SK-N-SH (cell line): ENCODE measurements around the gene TMPRSS11F.

Experiments
- CTCF ChIP-seq: fragments of 200-600 bp; sonication (generic); IDR thresholded peaks from 2 replicates; pipeline ENCODE4 v1.6.1; 2017; ENCODE audit warnings: antibody characterized with exemption, mild to moderate bottlenecking, moderate library complexity
- EP300 ChIP-seq, 2 experiments: IDR thresholded peaks; 2 replicates each; pipeline versions ENCODE4 v1.4.0 to v1.6.1; 2012; ENCODE audit warnings: borderline replicate concordance in 1 of 2, low read depth in 1 of 2, low read length in 1 of 2
- EZH2phosphoT487 ChIP-seq: fragments of 200-600 bp; sonication (generic); IDR thresholded peaks from 2 replicates; pipeline ENCODE4 v1.6.1; 2017; ENCODE audit warnings: low read depth, mixed run types, mild to moderate bottlenecking, antibody characterized with exemption, moderate library complexity, borderline replicate concordance
- MEF2A ChIP-seq: IDR thresholded peaks from 2 replicates; pipeline ENCODE4 v1.4.0; 2012; ENCODE audit warnings: low read depth, borderline replicate concordance
- PBX3 ChIP-seq: IDR thresholded peaks from 2 replicates; pipeline ENCODE4; 2012
- REST ChIP-seq: IDR thresholded peaks from 2 replicates; pipeline ENCODE4 v1.6.1; 2012; ENCODE audit warnings: mild to moderate bottlenecking, low read depth, low read length, moderate library complexity
- SMC3 ChIP-seq: IDR thresholded peaks from 2 replicates; pipeline ENCODE4 v1.6.1; 2012; ENCODE audit warnings: low read depth, low read length, improper control_type of control experiment

GRCh38 chr4:68132342-68132741 is 2.7 kb upstream of the TMPRSS11F start:
- TF ChIP-seq PBX3 (no peak), SMC3 (no peak), CTCF (no peak), REST (no peak), MEF2A (no peak), EZH2phosphoT487 (no peak), EP300 (IDR thresholded peaks at IDR 0.05; ENCODE audit: borderline replicate concordance in 1 of 2, low read depth in 1 of 2, low read length in 1 of 2) (no peak)
